Measurements from ENCODE around the gene GALNT17. TPM values are rescaled to one million over a fixed set of nuclear protein-coding genes. Genes with fewer than 3 reads are reported as not detected.

GALNT17 gene
- total RNA-seq, 1 experiment from 2014 or later: not detected

GRCh38 chr7:71707041-71707440, 575.1 kb downstream of the GALNT17 start:
- TF ChIP-seq REST (IDR thresholded peaks at IDR 0.05; ENCODE audit: insufficient read depth in 1 of 2, low read depth in 2 of 2, low read length in 1 of 2) (no peak), CTCF (IDR thresholded peaks at IDR 0.05) (no peak), SIN3A (IDR thresholded peaks at IDR 0.05; ENCODE audit: borderline replicate concordance, insufficient read depth, low read depth, low read length) (no peak), POLR2AphosphoS5 (IDR thresholded peaks at IDR 0.05; ENCODE audit: low read depth, low read length) (no peak), TCF7L2 (IDR thresholded peaks at IDR 0.05; ENCODE audit: low read depth, low read length) (no peak)
- DNase-seq (ENCODE audit: low read depth, low spot score) (no peak), ATAC-seq (no peak)
- H3K4me1 ChIP-seq (ENCODE audit: control insufficient read depth, insufficient read depth, low read length): no peaks in the 10 kb centered on the region
- ChIA-PET POLR2A (no interaction called here), CTCF (no interaction called here)
- no peaks in the 10 kb centered on the region for H3K36me3 ChIP-seq (ENCODE audit: control insufficient read depth, insufficient read depth, low read length)
- intact Hi-C loops (cut with micrococcal nuclease; ENCODE audit: unreplicated experiment) (no loop called here), in situ Hi-C loops (cut with HindIII; ENCODE audit: low pct_unique_long_range_greater_than_20kb, low sequenced_read_pairs) (no loop called here)
- peaks cover 2% of the 10 kb centered on the region; the same call in 1 of the 2 replicates for H3K27me3 ChIP-seq (ENCODE audit: control insufficient read depth, insufficient read depth, low read length)
- H3K4me3 ChIP-seq (ENCODE audit: low read depth in 2 of 2, low read length in 2 of 2): no peak overlapping the region
- H3K9me3 ChIP-seq (ENCODE audit: control insufficient read depth, insufficient read depth, low read depth, low read length): no peaks in the 10 kb centered on the region
- H3K27ac ChIP-seq (ENCODE audit: low read length): no peak overlapping the region
- no TSS peak for BruUV-seq (replicated peaks)

GRCh38 chr7:71708710-71709109, 576.8 kb downstream of the GALNT17 start:
- H3K4me1 ChIP-seq (ENCODE audit: control insufficient read depth, insufficient read depth, low read length): no peaks in the 10 kb centered on the region
- TF ChIP-seq REST (IDR thresholded peaks at IDR 0.05; ENCODE audit: insufficient read depth in 1 of 2, low read depth in 2 of 2, low read length in 1 of 2): no peak
- TF ChIP-seq CTCF (IDR thresholded peaks at IDR 0.05): no peak
- no peak for TF ChIP-seq SIN3A (IDR thresholded peaks at IDR 0.05; ENCODE audit: borderline replicate concordance, insufficient read depth, low read depth, low read length)
- TF ChIP-seq TCF7L2 (IDR thresholded peaks at IDR 0.05; ENCODE audit: low read depth, low read length): no peak
- TF ChIP-seq POLR2AphosphoS5 (IDR thresholded peaks at IDR 0.05; ENCODE audit: low read depth, low read length): no peak
- intact Hi-C loops (cut with micrococcal nuclease; ENCODE audit: unreplicated experiment) (no loop called here), in situ Hi-C loops (cut with HindIII; ENCODE audit: low pct_unique_long_range_greater_than_20kb, low sequenced_read_pairs) (no loop called here)
- no peak overlapping the region for H3K27ac ChIP-seq (ENCODE audit: low read length)
- H3K9me3 ChIP-seq (ENCODE audit: control insufficient read depth, insufficient read depth, low read depth, low read length): no peaks in the 10 kb centered on the region
- no peaks in the 10 kb centered on the region for H3K36me3 ChIP-seq (ENCODE audit: control insufficient read depth, insufficient read depth, low read length)
- ATAC-seq: no peak
- H3K27me3 ChIP-seq (ENCODE audit: control insufficient read depth, insufficient read depth, low read length): peaks cover 2% of the 10 kb centered on the region; the same call in 1 of the 2 replicates
- no peak for DNase-seq (ENCODE audit: low read depth, low spot score)
- no peak overlapping the region for H3K4me3 ChIP-seq (ENCODE audit: low read depth in 2 of 2, low read length in 2 of 2)
- CTCF ChIA-PET: no interaction called here
- POLR2A ChIA-PET: no interaction called here
- no TSS peak for BruUV-seq (replicated peaks)
